Kasumi-1 (cell line): ENCODE results near the gene OR2V2.
"Not testable (repeated sequence)": the region's sequence is repeated elsewhere in the genome, so short reads cannot be mapped to it uniquely, and the experiment has no call there.

Experiments
- DNase-seq, 2 experiments: peaks; one replicate each; lab custom pipeline; 2025; lab: John Stamatoyannopoulos, UW

OR2V2 gene

GRCh38 chr5:181145133-181145532 is 2.3 kb upstream of the OR2V2 start:
- no peak for DNase-seq

GRCh38 chr5:181149355-181149754 is 2.0 kb downstream of the OR2V2 start:
- DNase-seq: no peak

- no peak for DNase-seq
Observed at GRCh38 chr5:181149806-181150733, 2.7 kb downstream of the OR2V2 start.

GRCh38 chr5:181151146-181151545 is 3.8 kb downstream of the OR2V2 start:
- DNase-seq: no peak

DNA sequence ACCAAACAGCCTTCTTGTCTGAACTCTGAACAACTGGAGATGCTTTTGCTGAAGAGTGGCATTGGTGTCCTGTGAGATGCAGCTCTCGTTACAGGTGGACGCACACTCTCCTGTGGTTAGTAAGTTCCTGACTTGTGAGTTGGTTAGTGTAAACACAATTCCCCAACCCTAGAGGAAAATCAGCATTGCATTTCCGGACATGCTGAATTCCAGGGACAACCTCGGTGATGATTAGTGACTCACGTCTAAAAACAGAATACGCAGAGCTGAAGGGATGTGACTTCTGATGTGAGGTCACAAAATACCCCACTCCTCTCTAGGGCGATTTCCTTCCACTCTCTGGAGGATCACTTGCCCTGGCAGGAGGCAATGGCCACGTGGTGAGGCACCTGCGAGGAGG is 5.0 kb downstream of the OR2V2 start:
- no peak for DNase-seq

- DNase-seq: no peak
Observed at GRCh38 chr5:181153814-181154213, 6.4 kb downstream of the OR2V2 start.

DNA sequence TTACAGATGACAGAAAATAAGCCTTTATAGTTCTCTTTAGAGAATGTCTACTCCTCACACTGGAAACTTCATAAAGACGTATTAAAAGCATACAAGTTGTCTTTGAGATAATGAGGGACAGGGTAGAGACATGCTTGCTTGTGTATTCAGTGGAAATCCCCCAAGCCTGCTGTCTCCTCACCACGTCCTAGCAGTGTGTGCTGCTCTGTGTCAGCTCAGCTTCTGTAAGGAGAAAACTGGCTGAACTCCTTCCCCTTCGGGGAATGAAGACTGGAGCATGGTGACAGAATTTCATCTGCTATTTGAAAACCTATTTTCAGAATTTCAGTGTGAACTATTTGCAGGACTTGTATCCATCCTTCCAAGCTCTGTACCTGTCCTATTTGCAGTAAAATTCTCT is 9.4 kb downstream of the OR2V2 start:
- DNase-seq: no peak

DNA sequence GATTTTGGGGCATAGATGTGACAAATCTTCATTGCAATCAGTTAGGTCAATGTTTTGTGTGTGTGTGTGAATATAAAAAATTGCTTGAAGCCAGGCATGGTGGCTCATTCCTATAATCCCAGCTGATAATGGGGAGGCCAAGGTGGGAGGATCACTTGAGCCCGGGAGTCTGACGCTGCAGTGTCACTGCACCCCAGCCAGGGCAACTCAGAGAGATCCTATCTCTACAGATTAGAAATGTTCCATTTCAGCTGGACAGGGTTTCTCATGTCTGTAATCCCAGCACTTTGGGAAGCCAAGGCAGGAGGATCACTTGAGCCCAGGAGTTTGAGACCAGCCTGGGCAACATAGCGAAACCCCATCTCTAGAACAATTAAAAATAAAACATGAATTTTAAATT is 11.5 kb downstream of the OR2V2 start:
- no peak for DNase-seq

DNA sequence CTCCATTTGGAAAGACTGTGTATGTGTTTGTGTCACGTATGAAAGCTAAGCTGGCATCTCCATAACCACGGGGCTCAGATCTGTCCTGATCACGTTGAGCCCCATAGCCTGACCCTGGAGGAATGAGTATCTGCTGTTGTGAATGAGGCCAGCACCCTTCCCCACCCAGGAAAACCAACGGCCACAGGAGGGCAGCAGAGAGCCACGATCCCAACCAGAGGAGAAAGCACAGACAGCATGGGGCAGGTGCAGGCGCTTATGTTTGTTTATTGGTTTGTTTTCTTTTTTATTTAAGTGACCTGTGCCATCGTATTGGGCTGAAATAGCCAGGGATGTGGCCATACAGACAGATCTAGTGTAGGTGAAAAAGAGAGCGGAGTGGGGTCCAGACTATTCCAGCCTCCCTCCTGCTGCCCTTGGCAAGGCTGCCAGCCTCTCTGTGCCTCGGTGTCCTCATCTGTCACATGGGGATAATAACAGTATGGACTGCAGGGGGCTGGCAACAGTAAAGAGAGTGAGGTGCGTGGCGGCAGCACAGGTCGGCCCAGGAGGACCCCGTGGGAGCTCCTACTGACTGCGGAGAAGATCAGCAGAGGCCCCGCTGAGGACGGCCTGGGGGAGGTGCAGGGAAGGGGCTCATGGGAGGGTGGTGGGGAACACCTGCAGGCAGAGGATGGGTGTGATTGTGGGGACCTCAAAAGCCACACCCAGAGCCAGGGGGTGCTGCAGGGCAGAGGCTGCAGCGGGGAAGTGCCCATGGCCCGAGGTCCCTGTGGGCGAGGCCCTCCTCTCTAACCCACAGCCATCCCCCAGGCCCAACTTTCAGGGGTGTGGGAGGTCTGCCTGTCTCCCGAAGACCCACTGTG is 12.1 kb downstream of the OR2V2 start:
- peak; percentile 77 to 90 for DNase-seq

- no peak for DNase-seq
Observed at GRCh38 chr5:181160152-181160754, 12.9 kb downstream of the OR2V2 start.

DNA sequence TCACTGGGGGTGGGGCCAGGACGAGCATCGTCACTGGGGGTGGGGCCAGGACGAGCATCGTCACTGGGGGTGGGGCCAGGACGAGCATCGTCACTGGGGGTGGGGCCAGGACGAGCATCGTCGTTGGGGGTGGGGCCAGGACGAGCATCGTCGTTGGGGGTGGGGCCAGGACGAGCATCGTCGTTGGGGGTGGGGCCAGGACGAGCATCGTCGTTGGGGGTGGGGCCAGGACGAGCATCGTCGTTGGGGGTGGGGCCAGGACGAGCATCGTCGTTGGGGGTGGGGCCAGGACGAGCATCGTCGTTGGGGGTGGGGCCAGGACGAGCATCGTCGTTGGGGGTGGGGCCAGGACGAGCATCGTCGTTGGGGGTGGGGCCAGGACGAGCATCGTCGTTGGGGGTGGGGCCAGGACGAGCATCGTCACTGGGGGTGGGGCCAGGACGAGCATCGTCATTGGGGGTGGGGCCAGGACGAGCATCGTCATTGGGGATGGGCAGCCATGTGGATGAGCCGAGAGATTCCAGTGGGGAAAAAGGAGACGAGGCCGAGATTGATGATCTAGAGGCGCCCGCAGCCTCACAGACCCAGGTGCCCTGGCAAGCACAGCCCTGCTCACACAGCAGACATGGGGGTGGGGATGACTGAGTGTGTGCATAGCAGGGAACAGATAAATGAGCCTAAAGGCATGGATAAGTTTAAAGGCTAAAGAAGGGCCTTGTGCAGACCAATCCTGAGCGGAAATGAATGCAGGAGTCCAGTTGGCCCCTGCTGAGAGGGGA is 13.6 kb downstream of the OR2V2 start:
- DNase-seq: not testable (repeated sequence)

DNA sequence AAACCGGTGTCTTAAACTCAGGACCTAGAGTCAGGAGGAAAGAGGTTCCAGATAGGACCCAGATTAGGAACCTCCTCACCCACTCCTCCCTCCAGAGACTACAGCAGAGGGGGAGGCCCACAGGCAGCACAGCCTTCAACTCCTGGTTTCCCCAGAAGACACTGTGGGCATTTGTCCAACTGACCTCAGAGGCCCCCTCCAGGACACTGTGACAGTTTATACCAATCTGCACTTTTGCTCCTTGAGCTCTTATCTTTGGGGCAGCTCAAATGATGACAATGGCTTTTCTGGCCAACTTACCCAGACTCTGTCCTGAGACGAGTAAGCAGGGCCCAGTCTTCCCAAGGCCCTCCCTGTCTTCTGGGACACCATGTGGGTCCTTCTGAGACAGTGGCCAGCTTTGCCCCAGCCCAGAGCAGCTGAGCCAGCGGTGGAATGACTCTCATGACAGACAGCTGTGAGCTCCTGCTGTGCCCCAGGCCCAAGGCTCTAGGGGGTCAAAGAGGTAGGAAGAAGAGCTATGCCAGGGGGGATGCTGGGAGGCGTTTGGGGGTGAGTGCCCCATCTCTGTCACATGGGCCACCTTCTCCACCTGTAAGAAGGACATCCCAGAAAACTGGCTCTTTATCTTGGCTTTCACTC is 14.3 kb downstream of the OR2V2 start:
- DNase-seq: no peak

GRCh38 chr5:181163487-181164075 is 16.2 kb downstream of the OR2V2 start:
- DNase-seq: peak in 1 of 2 experiments; percentile 30

DNA sequence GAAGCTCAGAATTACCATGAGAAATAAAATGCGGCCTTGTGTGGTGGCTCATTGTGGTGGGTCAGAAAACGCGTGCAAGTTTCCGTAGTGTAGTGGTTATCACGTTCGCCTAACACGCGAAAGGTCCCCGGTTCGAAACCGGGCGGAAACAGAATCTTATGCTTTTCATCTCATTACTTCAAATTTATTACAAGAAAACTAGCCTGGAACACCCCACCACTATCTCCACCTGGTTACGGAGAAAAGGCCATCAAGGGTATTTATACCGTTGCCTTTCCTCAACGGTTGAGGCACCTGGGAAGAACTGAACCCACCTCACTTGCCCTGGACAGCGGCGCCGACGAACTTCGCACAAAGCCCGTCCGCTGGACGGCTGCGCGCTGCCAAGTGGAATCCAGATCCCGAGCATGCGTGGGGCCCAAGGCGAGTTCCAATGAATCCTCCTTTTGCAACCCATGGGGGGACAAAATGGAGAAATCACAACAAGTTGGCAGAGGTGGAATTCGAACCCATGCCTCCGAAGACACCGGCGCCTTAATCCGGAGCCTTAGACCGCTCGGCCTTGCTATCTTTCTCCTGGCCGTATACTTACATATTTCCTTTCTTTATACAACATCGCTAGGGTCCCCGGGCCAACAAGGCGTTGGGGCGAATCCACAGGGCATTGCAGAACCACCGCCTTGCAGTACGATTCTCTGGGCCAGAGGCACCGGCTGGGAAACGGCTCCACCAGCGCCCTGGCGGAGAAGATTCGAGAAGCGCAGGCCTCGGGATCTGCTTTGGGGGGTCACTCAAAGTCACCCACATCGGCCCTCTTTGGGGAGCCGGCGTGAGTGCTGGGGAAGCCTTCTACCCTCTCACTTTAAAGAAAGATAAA is 16.9 kb downstream of the OR2V2 start:
- DNase-seq: no peak

DNA sequence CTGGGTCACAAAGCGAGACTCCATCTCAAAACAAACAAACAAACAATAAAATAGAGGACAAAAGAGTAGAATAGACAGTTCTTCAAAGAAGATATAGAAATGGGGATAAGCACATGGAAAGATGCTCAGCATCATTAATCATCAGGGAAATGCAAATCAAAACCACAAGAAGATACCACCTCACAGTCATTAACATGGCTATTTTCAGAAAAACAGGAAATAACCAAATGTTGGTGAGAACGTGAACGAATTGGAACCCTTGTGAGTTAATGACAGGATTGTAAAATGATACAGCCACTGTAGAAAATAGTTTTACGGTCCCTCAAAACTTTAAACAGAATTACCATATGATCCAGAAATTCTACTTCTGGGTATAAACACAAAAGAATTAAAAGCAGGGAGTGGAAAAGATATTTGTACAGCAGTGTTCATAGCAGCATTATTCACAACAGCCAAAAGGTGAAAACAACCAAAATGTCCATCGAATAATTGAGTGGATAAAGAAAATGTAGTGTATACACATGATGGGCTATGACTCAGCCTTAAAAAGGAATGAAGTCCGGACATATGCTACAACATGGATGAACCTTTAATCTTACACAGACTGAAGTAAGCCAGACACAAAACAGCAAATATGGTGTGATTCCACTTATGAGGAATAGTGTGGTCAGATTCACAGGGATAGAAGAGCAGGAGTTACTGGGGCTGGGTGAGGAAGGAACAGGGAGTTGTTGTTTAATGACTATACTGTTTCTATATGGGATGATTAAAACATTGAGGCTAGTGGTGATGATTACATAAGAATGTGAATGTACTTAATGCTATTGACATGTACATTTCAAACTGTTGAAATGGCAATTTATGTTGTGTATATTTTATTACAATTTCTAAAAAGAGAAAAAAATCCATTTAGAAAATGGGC is 19.7 kb downstream of the OR2V2 start:
- DNase-seq: no peak

DNA sequence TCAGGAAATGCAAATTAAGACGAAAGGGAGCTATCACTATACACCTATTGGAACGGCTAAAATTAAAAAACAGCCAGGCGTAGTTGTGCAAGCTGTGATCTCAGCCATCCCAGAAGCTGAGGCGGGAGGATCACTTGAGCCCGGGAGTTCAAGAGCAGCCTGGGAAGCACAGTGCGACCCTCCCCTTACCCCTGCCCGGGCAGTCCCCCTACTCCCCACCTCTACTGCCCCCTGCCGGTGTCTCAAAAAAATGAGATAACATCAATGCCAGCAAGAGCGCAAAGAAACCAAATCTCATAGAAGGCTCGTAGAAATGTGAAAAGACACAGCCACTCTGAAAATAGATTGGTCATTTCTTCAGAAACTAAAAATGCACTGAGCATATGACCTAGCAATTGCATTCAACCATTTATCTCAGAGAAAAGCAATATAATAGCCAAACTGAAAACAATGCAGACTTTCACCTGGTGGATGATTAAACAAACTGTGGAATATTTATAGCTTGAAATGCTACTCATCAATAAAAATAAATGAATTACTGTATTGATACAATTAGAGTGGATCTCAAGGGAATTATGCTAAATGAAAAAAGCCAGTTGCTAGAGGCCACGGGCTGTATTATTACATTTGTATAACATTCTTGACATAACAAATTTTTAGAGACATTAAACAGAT is 20.6 kb downstream of the OR2V2 start:
- DNase-seq: peak; percentile 12 to 22

- no peak for DNase-seq
Observed at GRCh38 chr5:181168595-181169118, 21.3 kb downstream of the OR2V2 start.
